Thoracic aorta (tissue), 2 donors: ENCODE data around the gene GATAD2A. TPM values are rescaled to one million over a fixed set of nuclear protein-coding genes. Genes with fewer than 3 reads are reported as not detected.

Source experiments
- ATAC-seq: fragments of 150-250 bp; one replicate; pipeline ENCODE4 v1.8.0; 2017; ENCODE audit warnings: low read depth; ENCODE audit not compliant: insufficient number of reproducible peaks, low FRiP score
- DNase-seq: peaks from one replicate; pipeline ENCODE4 v3.0.0-alpha.2; 2020; ENCODE audit warnings: low spot score
- H3K27ac ChIP-seq, 2 donors: fragments of 200-600 bp; sonication (generic); 1 replicate in 1 of 2; 2 replicates in 1 of 2; pipeline ENCODE4 v1.5.1; 2016; ENCODE audit warnings: mild to moderate bottlenecking in 2 of 2, moderate library complexity in 2 of 2
- H3K27me3 ChIP-seq: fragments of 200-600 bp; sonication (generic); replicated peaks from 2 replicates; pipeline ENCODE4 v1.6.0; 2016; ENCODE audit warnings: mild to moderate bottlenecking; ENCODE audit not compliant: insufficient read depth
- H3K36me3 ChIP-seq: fragments of 200-600 bp; sonication (generic); one replicate; pipeline ENCODE4 v1.5.1; 2016
- H3K4me1 ChIP-seq, 2 donors: fragments of 200-600 bp; sonication (generic); 1 replicate in 1 of 2; 2 replicates in 1 of 2; pipeline versions ENCODE4 v1.5.1 to v1.6.0; 2016; ENCODE audit warnings: low read depth in 2 of 2, mild to moderate bottlenecking in 1 of 2; ENCODE audit not compliant: control insufficient read depth in 1 of 2
- H3K4me3 ChIP-seq: fragments of 200-600 bp; sonication (generic); 2 replicates; pipeline ENCODE4 v1.5.1; 2016; ENCODE audit warnings: mild to moderate bottlenecking
- H3K9me3 ChIP-seq: fragments of 200-600 bp; sonication (generic); 2 replicates; pipeline ENCODE4 v1.5.1; 2016
- total RNA-seq, 2 donors: library from RNA; depleted of rRNA; stranded (reverse); fragments of >200 nt; gene quantifications; one replicate each; pipeline versions ENCODE4 v1.1.0 to v1.2.3, GENCODE V29; 2016
- TF ChIP-seq, protein P1 (sequence below): fragments of 200-600 bp; sonication (generic); IDR thresholded peaks from one replicate; pipeline ENCODE4 v1.5.1; 2019; ENCODE audit warnings: antibody characterized with exemption

GATAD2A gene
- total RNA-seq, 2 donors from 2014 or later: 55.9 to 79.1 TPM

DNA sequence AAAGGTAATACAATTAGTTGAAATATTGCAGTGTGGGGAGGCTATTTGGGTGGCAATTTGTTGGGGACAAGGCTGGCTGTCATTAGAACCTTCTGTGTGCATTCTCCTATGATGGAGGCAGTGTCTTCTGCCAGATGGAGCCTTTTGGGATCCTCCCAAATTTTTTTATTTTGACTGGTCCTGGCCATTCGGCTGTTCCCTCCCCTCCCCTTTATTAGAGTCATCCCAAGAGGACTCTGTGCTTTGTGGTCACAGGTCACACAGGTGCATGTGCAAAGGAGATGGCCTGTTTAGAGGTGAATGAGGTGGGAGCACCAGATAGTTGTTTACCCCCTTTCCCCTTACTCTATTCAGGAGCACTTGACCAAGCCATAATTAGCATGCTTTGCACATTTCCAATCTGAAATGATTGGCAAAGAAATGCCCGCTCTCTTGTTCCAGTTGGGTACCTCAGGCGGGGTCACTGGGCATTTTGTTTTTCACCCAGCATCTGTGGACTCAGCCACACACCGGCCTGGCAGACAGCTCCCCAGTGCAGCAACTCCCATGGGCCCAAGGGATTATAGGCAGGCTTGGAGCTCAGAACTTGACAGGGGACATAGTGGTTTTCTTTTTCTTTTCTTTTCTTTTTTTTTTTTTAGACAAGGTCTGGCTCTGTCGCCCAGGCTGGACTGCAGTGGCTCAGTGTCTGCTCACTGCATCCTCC is 19.8 kb downstream of the GATAD2A start:
- Histone ChIP-seq H3K4me1 (peaks cover 27 to 74% of the 10 kb centered on the region in 2 donors), H3K27ac (no peak overlapping the region), H3K4me3 (no peak overlapping the region), H3K36me3 (no peaks in the 10 kb centered on the region), H3K27me3 (no peaks in the 10 kb centered on the region), H3K9me3 (no peaks in the 10 kb centered on the region)
- TF ChIP-seq, protein P1, sequence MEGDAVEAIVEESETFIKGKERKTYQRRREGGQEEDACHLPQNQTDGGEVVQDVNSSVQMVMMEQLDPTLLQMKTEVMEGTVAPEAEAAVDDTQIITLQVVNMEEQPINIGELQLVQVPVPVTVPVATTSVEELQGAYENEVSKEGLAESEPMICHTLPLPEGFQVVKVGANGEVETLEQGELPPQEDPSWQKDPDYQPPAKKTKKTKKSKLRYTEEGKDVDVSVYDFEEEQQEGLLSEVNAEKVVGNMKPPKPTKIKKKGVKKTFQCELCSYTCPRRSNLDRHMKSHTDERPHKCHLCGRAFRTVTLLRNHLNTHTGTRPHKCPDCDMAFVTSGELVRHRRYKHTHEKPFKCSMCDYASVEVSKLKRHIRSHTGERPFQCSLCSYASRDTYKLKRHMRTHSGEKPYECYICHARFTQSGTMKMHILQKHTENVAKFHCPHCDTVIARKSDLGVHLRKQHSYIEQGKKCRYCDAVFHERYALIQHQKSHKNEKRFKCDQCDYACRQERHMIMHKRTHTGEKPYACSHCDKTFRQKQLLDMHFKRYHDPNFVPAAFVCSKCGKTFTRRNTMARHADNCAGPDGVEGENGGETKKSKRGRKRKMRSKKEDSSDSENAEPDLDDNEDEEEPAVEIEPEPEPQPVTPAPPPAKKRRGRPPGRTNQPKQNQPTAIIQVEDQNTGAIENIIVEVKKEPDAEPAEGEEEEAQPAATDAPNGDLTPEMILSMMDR: no peak
- DNase-seq: no peak
- ATAC-seq: no peak

DNA sequence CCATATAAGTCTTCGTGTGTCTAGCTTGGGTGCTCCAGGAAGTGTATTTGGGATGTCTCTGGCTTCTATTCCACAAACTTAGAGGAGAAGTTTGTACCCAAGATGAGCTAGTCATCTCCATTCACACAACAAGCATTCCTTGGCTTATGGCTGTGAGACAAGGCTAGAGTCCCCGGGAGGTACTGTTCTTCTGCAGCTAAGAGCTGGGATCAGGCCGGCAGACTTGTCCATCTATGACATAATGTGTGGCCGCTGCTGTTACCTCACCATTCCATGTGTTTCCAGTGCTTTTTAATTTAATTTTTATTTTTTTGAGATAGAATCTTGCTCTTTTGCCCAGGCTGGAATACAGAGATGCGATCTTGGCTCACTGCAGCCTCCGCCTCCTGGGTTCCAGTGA is 20.7 kb downstream of the GATAD2A start:
- Histone ChIP-seq H3K36me3 (no peaks in the 10 kb centered on the region), H3K4me3 (no peak overlapping the region), H3K27ac (no peak overlapping the region), H3K27me3 (no peaks in the 10 kb centered on the region), H3K9me3 (no peaks in the 10 kb centered on the region), H3K4me1 (peaks cover 27 to 83% of the 10 kb centered on the region in 2 donors)
- DNase-seq (no peak), ATAC-seq (no peak)
- TF ChIP-seq, protein P1: no peak

DNA sequence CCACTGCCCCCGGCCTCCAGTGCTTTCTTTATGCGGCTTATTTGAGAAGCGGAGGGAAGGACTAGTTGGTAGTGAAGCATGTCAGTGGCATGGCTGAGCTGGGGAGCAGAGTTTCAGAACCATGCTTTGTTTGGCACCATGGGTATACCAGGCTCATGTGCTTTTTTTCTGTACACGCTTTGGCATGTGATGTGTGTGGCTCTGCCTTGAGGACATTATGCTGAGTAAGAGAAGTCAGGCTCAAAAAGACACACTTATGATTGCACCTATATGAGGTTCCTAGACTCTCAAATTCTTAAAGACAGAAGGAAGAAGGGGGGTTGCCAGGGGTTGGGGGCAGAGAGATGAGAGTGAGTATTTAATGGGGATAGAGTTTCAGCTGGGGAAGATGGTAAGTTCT is 21.3 kb downstream of the GATAD2A start:
- H3K4me1 ChIP-seq: peaks cover 27 to 83% of the 10 kb centered on the region in 2 donors
- ATAC-seq: no peak

DNA sequence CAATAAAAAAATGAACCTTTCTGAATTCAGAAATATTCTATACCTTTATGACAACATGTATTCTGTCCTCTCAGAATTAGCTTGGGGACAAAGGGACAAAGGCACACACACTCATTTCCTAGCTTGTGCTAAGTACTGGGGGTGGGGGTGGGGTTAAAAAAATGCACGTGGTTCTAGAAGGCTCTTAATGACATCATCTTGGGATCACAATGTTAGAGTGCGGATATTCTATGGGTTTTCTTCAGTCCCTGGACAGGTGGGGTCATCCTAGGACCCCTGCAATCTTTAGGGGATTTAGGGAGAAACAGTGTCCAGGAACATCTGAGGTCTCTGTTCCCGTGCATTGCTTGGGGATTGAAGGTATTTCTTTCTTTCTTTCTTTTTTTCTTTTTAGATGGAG is 21.8 kb downstream of the GATAD2A start:
- TF ChIP-seq, protein P1: no peak
- Histone ChIP-seq H3K27ac (no peak overlapping the region), H3K4me1 (peaks cover 28 to 78% of the 10 kb centered on the region in 2 donors), H3K9me3 (no peaks in the 10 kb centered on the region), H3K36me3 (no peaks in the 10 kb centered on the region), H3K27me3 (no peaks in the 10 kb centered on the region), H3K4me3 (no peak overlapping the region)
- ATAC-seq (no peak), DNase-seq (no peak)

More for the DNA sequence above, 21.3 kb downstream of the GATAD2A start:
- no peak for DNase-seq
- Histone ChIP-seq H3K9me3 (no peaks in the 10 kb centered on the region), H3K27ac (no peak overlapping the region), H3K27me3 (no peaks in the 10 kb centered on the region), H3K36me3 (no peaks in the 10 kb centered on the region), H3K4me3 (no peak overlapping the region)
- TF ChIP-seq, protein P1: no peak

DNA sequence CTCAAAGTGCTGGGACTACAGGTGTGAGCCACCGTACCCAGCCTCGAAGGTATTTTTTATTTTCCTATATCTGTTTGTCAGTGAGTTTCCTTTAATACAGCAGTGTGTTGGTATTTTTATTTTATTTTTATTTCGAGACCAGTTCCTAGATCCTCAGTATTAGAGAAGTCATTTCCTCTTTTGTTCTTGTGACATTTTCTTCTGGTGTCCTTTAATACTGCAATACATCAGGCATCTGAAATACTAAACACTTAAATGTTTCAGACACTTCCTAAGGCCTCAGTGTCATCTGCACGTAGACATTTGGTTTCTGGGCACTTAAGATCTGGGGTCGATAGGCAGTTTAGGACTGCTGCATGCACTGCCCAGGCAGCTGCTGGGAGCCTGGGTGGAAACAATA is 22.5 kb downstream of the GATAD2A start:
- Histone ChIP-seq H3K27me3 (no peaks in the 10 kb centered on the region), H3K27ac (no peak overlapping the region)
- no peak for ATAC-seq

More for the DNA sequence above, 22.5 kb downstream of the GATAD2A start:
- H3K4me1 ChIP-seq: peaks cover 31 to 72% of the 10 kb centered on the region in 2 donors
- H3K9me3 ChIP-seq: no peaks in the 10 kb centered on the region
- H3K4me3 ChIP-seq: no peak overlapping the region
- TF ChIP-seq, protein P1: no peak
- no peak for DNase-seq
- no peaks in the 10 kb centered on the region for H3K36me3 ChIP-seq
